CD4-positive, alpha-beta T cell (primary cell): ENCODE measurements around the gene RTN4RL1. TPM values are rescaled to one million over a fixed set of nuclear protein-coding genes. Genes with fewer than 3 reads are reported as not detected.

Experiments
- ATAC-seq: fragments of 200-7000 bp; cut with Tn5 transposase; one replicate; pipeline ENCODE4 v1.10.0; 2022; ENCODE audit warnings: mild to moderate bottlenecking; ENCODE audit not compliant: poor library complexity
- CTCF ChIA-PET: fragments of 350-600 bp; sonication (Branson Sonifier 250); formaldehyde crosslinking; loops from one replicate; lab custom pipeline; 2021; ENCODE audit warnings: antibody characterized with exemption, inconsistent platforms; lab: Charles Lee
- POLR2A ChIA-PET: fragments of 350-600 bp; sonication (Branson Sonifier 250); formaldehyde crosslinking; loops from one replicate; lab custom pipeline; 2021; ENCODE audit warnings: antibody characterized with exemption, inconsistent platforms; lab: Charles Lee
- DNase-seq, 14 experiments: peaks; one replicate each; pipeline ENCODE4 v3.0.0-alpha.2; 2013 to 2020; ENCODE audit warnings: mixed read lengths in 2 of 14
- H3K27ac ChIP-seq, 2 donors: one replicate each; pipeline versions ENCODE4 v1.5.1 to v1.7.0; 2013; ENCODE audit warnings: low read length in 2 of 2, low read depth in 1 of 2, mild to moderate bottlenecking in 1 of 2
- H3K27me3 ChIP-seq, 2 experiments: 1 replicate in 1 of 2; 2 replicates in 1 of 2; pipeline versions ENCODE4 v1.6.1 to v1.7.0; 2013; ENCODE audit warnings: low read length in 2 of 2, control low read depth in 1 of 2, mild to moderate bottlenecking in 1 of 2, moderate library complexity in 1 of 2; ENCODE audit not compliant: insufficient read depth in 2 of 2, control insufficient read depth in 1 of 2
- H3K36me3 ChIP-seq: one replicate; pipeline ENCODE4 v1.6.1; 2013; ENCODE audit warnings: low read length, control low read depth; ENCODE audit not compliant: insufficient read depth
- H3K4me1 ChIP-seq: one replicate; pipeline ENCODE4 v1.6.1; 2013; ENCODE audit warnings: low read length, control low read depth; ENCODE audit not compliant: insufficient read depth
- H3K4me3 ChIP-seq: one replicate; pipeline ENCODE4 v1.5.1; 2013; ENCODE audit warnings: mild to moderate bottlenecking, low read length, moderate library complexity
- H3K9me3 ChIP-seq, 2 experiments: 1 replicate in 1 of 2; 2 replicates in 1 of 2; pipeline versions ENCODE4 v1.6.1 to v1.7.0; 2013; ENCODE audit warnings: low read length in 2 of 2, mild to moderate bottlenecking in 2 of 2, control low read depth in 1 of 2, moderate library complexity in 1 of 2; ENCODE audit not compliant: control insufficient read depth in 1 of 2, insufficient read depth in 1 of 2
- H3K27ac Mint-ChIP-seq: one replicate; pipeline ENCODE4 v1.8.0; 2020; ENCODE audit warnings: mixed read lengths
- H3K27me3 Mint-ChIP-seq: one replicate; pipeline ENCODE4 v1.8.0; 2021; ENCODE audit warnings: mixed read lengths
- H3K36me3 Mint-ChIP-seq: one replicate; pipeline ENCODE4 v1.8.0; 2021; ENCODE audit warnings: low read depth, mixed read lengths
- H3K4me1 Mint-ChIP-seq: one replicate; pipeline ENCODE4 v1.8.0; 2021; ENCODE audit warnings: low read depth, mixed read lengths
- H3K4me3 Mint-ChIP-seq: one replicate; pipeline ENCODE4 v1.8.0; 2020; ENCODE audit warnings: mild to moderate bottlenecking, mixed read lengths
- H3K9me3 Mint-ChIP-seq: one replicate; pipeline ENCODE4 v1.8.0; 2020; ENCODE audit warnings: mixed read lengths
- intact Hi-C, 2 experiments: fragments of 100-400 bp; cut with DNase I in 1 of 2; cut with micrococcal nuclease in 1 of 2; formaldehyde crosslinking; loops; one replicate each; pipeline versions ENCODE4 v1.15.1 to v1.9.0; 2023 to 2025; cut with DNase I, micrococcal nuclease
- total RNA-seq, 174 experiments: library from RNA in 2 of 174; stranded (reverse) in 2 of 174; gene quantifications; one replicate each; pipeline ENCODE4 v1.2.3 and lab custom pipeline; 2021 to 2026
- TF ChIP-seq, protein P1 (sequence below): fragments of 200-600 bp; IDR thresholded peaks from one replicate; pipeline ENCODE4 v1.8.0; 2022; ENCODE audit warnings: antibody characterized with exemption, mild to moderate bottlenecking

RTN4RL1 gene
- total RNA-seq, 2 experiments from 2014 or later, result 0.06 to 0.11 TPM

DNA sequence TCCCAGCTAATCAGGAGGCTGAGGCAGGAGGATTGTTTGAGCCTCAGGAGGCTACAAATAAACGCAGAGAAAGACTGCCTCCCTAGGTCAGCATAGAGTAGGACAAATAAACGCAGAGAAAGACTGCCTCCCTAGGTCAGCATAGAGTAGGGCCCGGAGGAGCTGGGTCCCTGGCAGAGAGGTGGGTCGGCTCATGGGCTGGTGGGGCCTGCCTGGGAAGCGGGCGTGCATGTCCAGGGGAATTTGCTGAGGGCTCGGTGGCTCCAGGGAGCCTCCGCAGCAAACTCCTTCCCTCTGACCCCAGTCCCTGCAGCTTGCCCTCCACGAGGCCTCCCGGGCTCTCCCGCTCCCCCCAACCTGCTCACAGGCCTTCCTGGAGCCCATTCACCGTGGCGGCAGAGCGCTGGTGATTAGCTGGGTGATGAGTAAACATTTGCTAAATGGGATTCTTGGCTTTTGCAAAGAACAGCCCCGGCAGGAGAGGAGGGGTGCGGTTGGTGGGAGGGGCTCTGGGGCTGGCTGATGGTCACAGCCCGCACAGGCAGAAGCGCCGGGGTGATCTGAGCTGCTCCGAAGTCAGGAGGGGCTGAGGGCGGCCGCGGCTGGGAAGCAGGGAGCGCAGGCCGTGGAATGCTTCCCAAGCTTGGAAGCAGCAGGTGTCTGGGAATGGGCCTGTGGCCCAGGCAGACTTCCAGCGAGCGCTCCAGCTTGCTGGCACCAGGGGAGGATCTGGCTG lies 93.1 kb downstream of the RTN4RL1 start:
- CTCF ChIA-PET, result no interaction called here
- Histone ChIP-seq H3K27me3 (no peaks in the 10 kb centered on the region), H3K36me3 (no peaks in the 10 kb centered on the region), H3K27ac (no peak overlapping the region), H3K9me3 (no peaks in the 10 kb centered on the region), H3K4me3 (no peak overlapping the region), H3K4me1 (no peaks in the 10 kb centered on the region)
- intact Hi-C loops, result no loop called here
- Mint-ChIP-seq H3K9me3 (no peaks in the 10 kb centered on the region), H3K4me3 (no peak overlapping the region), H3K4me1 (no peaks in the 10 kb centered on the region), H3K36me3 (no peaks in the 10 kb centered on the region), H3K27me3 (no peaks in the 10 kb centered on the region), H3K27ac (no peak overlapping the region)
- TF ChIP-seq, protein P1, sequence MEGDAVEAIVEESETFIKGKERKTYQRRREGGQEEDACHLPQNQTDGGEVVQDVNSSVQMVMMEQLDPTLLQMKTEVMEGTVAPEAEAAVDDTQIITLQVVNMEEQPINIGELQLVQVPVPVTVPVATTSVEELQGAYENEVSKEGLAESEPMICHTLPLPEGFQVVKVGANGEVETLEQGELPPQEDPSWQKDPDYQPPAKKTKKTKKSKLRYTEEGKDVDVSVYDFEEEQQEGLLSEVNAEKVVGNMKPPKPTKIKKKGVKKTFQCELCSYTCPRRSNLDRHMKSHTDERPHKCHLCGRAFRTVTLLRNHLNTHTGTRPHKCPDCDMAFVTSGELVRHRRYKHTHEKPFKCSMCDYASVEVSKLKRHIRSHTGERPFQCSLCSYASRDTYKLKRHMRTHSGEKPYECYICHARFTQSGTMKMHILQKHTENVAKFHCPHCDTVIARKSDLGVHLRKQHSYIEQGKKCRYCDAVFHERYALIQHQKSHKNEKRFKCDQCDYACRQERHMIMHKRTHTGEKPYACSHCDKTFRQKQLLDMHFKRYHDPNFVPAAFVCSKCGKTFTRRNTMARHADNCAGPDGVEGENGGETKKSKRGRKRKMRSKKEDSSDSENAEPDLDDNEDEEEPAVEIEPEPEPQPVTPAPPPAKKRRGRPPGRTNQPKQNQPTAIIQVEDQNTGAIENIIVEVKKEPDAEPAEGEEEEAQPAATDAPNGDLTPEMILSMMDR, result no peak
- DNase-seq (no peak), ATAC-seq (no peak)
- POLR2A ChIA-PET, result no interaction called here

DNA sequence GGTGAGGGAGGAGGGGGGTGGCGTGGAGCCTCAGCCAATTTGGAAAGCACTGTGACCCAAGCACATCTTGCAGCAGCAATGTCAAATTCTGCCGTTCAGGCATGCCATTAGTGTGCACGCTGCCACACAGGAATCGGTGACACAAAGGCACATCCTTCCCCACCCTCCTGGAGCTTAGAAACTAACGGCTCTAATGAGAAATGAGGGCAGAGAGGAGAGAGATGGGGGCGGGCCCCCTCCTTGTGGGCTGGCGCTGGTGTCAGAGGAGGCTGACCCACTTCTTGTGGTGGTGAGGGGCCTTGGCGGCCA lies 94.8 kb downstream of the RTN4RL1 start:
- TF ChIP-seq, protein P1, result no peak

DNA sequence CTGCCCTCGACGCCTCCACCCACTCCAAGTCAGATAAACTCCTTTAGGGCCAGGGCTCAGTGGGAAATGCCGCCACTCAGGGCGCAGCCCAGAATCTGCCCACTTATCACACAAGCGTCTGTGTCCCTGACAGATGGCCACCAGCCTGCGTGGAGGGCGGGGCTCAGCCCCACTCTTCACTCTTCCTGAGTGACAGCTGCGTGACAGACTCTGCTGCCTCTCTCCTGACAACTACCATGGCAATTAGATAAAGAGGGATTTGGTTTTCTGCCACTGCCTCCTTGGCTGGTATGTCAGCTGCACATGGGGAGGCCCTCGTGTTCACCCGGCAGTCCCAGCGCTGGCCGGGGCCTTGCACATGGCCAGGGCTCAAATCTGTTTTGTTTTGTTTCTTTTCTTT lies 96.2 kb downstream of the RTN4RL1 start:
- no peak for ATAC-seq

More for the DNA sequence above, 94.8 kb downstream of the RTN4RL1 start:
- no peak overlapping the region for H3K27ac ChIP-seq
- CTCF ChIA-PET, result no interaction called here
- POLR2A ChIA-PET, result no interaction called here
- Mint-ChIP-seq H3K4me3 (no peak overlapping the region), H3K4me1 (no peaks in the 10 kb centered on the region), H3K27me3 (no peaks in the 10 kb centered on the region), H3K36me3 (no peaks in the 10 kb centered on the region), H3K9me3 (no peaks in the 10 kb centered on the region), H3K27ac (no peak overlapping the region)
- ATAC-seq (no peak), DNase-seq (no peak)
- H3K27me3 ChIP-seq, result no peaks in the 10 kb centered on the region
- no peaks in the 10 kb centered on the region for H3K9me3 ChIP-seq
- no peak overlapping the region for H3K4me3 ChIP-seq
- intact Hi-C loops, result no loop called here
- no peaks in the 10 kb centered on the region for H3K4me1 ChIP-seq
- no peaks in the 10 kb centered on the region for H3K36me3 ChIP-seq

More for the DNA sequence above, 96.2 kb downstream of the RTN4RL1 start:
- Histone ChIP-seq H3K9me3 (no peaks in the 10 kb centered on the region), H3K27ac (no peak overlapping the region), H3K4me3 (no peak overlapping the region), H3K4me1 (no peaks in the 10 kb centered on the region), H3K27me3 (no peaks in the 10 kb centered on the region), H3K36me3 (no peaks in the 10 kb centered on the region)
- Mint-ChIP-seq H3K27ac (no peak overlapping the region), H3K4me1 (no peaks in the 10 kb centered on the region), H3K4me3 (no peak overlapping the region), H3K9me3 (no peaks in the 10 kb centered on the region), H3K27me3 (no peaks in the 10 kb centered on the region), H3K36me3 (no peaks in the 10 kb centered on the region)
- DNase-seq, result no peak
- POLR2A ChIA-PET, result no interaction called here
- intact Hi-C loops, result no loop called here
- CTCF ChIA-PET, result no interaction called here
- TF ChIP-seq, protein P1, result no peak
